WI38 (cell line): ENCODE results near the gene CCDC154.

Source experiments
- H3K4me3 ChIP-seq: 2 replicates; pipeline ENCODE4 v1.5.1; 2011; ENCODE audit warnings: low read depth, mild to moderate bottlenecking, control low read depth, low read length
- CTCF ChIP-seq: IDR thresholded peaks from 2 replicates; pipeline ENCODE4 v1.5.1; 2012; ENCODE audit warnings: low read depth, mild to moderate bottlenecking, control low read depth, low read length

CCDC154 gene

GRCh38 chr16:1433756-1434155, 10.6 kb downstream of the CCDC154 start:
- H3K4me3 ChIP-seq, result no peak overlapping the region
- no peak for TF ChIP-seq CTCF

GRCh38 chr16:1433263-1433560, 11.1 kb downstream of the CCDC154 start:
- H3K4me3 ChIP-seq, result no peak overlapping the region

GRCh38 chr16:1432388-1433262, 11.7 kb downstream of the CCDC154 start:
- no peak for TF ChIP-seq CTCF
- H3K4me3 ChIP-seq, result no peak overlapping the region

More at GRCh38 chr16:1433263-1433560, 11.1 kb downstream of the CCDC154 start:
- no peak for TF ChIP-seq CTCF

GRCh38 chr16:1431497-1432270, 12.7 kb downstream of the CCDC154 start:
- no peak for TF ChIP-seq CTCF
- no peak overlapping the region for H3K4me3 ChIP-seq

- no peak within 1 kb of the TSS for H3K4me3 ChIP-seq
- TF ChIP-seq CTCF, result no peak
Observed at GRCh38 chr16:1430759-1431496, 13.4 kb downstream of the CCDC154 start, which contains the start of gene PERCC1. PERCC1 (plus strand) TSS chr16:1431078; CDS start chr16:1432594, 1,516 bp downstream.

- TF ChIP-seq CTCF, result no peak
- H3K4me3 ChIP-seq, result no peak overlapping the region
Observed at GRCh38 chr16:1430214-1430758, 14.1 kb downstream of the CCDC154 start.
